ENCODE data around the gene TMC3.
A peak's percentile ranks its signal among the peaks of the same experiment; 100 is the strongest.

The TMC3 gene

DNA sequence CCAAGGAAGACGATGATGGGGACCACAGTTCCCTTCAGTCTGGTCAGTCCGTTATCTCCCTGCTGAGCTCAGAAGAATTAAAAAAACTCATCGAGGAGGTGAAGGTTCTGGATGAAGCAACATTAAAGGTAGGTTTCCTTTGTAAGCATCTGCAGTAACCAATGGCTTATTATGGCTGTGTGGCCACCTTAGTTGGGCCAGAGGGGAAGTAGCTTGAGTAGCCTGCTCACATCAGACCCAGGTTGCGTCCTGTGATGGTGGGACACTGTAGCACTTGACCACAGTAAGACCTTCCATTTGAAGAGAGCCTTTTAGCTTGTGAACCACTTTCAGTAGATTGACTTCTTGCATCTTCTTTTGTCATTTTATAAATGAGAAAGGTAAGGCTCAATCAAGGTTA lies 72.6 kb downstream of the TMC3 start:
- no peak for DNase-seq (ENCODE audit: low read depth in 3 of 3, low spot score in 1 of 3)

DNA sequence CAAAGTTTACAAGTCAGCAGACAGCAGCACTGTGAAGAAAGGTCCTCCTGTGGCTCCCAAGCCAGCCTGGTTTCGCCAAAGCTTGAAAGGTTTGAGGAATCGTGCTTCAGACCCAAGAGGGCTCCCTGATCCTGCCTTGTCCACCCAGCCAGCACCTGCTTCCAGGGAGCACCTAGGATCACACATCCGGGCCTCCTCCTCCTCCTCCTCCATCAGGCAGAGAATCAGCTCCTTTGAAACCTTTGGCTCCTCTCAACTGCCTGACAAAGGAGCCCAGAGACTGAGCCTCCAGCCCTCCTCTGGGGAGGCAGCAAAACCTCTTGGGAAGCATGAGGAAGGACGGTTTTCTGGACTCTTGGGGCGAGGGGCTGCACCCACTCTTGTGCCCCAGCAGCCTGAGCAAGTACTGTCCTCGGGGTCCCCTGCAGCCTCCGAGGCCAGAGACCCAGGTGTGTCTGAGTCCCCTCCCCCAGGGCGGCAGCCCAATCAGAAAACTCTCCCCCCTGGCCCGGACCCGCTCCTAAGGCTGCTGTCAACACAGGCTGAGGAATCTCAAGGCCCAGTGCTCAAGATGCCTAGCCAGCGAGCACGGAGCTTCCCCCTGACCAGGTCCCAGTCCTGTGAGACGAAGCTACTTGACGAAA lies 74.3 kb downstream of the TMC3 start:
- no peak for DNase-seq (ENCODE audit: low read depth in 3 of 3, low spot score in 1 of 3)

GRCh38 chr15:81299156-81299555 lies 74.9 kb downstream of the TMC3 start:
- DNase-seq (ENCODE audit: low read depth in 3 of 3, low spot score in 1 of 3), result no peak

- DNase-seq (ENCODE audit: low read depth in 3 of 3, low spot score in 1 of 3), result no peak
Observed at GRCh38 chr15:81298611-81299010, 75.4 kb downstream of the TMC3 start.

GRCh38 chr15:81297603-81298575 lies 76.1 kb downstream of the TMC3 start:
- DNase-seq (ENCODE audit: low read depth in 3 of 3, low spot score in 1 of 3), result no peak

GRCh38 chr15:81297147-81297572 lies 76.9 kb downstream of the TMC3 start:
- no peak for DNase-seq (ENCODE audit: low read depth in 3 of 3, low spot score in 1 of 3)

- peak in 2 of 3 donors; percentile 22 to 47 for DNase-seq (ENCODE audit: low read depth in 3 of 3, low spot score in 1 of 3)
Observed at GRCh38 chr15:81296673-81297072, 77.3 kb downstream of the TMC3 start.

GRCh38 chr15:81296186-81296585 lies 77.8 kb downstream of the TMC3 start:
- no peak for DNase-seq (ENCODE audit: low read depth in 3 of 3, low spot score in 1 of 3)

DNA sequence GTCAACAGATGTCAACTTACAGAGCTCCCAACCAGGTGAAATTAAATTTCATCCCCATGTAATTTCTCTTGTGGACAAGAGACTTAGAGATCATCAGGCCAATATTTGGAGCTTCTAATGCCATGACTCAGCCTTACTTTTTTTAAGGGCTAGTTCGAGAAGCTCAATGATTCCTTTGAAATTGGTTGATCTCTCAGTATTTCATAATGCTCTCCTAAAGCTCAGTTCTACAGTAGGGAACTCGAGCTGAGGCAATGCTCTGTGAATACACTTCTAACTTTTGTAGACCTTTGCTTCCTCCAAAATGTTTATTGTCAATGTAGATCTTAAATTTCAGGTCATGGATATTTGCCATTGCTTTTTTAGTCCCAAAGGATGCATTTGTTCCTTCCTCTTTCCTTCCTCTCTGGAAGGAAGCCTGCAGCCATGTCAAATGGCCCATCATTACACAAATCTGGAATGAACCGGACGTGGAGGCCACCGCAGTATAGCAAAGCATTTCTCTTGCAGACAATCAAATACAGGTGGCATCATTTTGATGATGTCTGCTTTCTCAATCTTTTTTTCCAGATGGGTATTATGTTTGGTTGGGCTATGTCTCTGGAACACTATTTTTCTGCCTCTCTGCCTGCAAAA lies 78.4 kb downstream of the TMC3 start:
- no peak for DNase-seq (ENCODE audit: low read depth in 3 of 3, low spot score in 1 of 3)

- DNase-seq (ENCODE audit: low read depth in 3 of 3, low spot score in 1 of 3), result no peak
Observed at GRCh38 chr15:81294516-81294880, 79.5 kb downstream of the TMC3 start.

- DNase-seq (ENCODE audit: low read depth in 3 of 3, low spot score in 1 of 3), result peak; percentile 43 to 63 (median 45)
Observed at GRCh38 chr15:81293728-81294515, 80.1 kb downstream of the TMC3 start.

DNA sequence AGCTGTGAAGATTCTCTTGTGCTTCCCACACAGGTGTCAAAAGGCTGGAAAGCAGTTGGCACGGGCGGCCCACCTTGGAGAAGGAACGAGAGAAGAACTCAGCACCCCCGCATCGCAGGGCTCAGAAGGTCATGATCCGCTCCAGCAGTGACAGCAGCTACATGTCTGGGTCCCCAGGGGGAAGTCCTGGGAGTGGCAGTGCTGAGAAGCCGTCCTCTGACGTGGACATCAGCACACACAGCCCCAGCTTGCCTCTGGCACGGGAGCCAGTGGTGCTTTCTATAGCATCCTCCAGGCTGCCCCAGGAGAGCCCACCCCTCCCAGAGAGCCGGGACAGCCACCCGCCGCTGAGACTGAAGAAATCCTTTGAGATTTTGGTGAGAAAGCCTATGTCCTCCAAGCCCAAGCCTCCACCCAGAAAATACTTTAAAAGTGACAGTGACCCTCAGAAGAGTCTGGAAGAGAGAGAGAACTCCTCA lies 81.5 kb downstream of the TMC3 start:
- no peak for DNase-seq (ENCODE audit: low read depth in 3 of 3, low spot score in 1 of 3)

DNA sequence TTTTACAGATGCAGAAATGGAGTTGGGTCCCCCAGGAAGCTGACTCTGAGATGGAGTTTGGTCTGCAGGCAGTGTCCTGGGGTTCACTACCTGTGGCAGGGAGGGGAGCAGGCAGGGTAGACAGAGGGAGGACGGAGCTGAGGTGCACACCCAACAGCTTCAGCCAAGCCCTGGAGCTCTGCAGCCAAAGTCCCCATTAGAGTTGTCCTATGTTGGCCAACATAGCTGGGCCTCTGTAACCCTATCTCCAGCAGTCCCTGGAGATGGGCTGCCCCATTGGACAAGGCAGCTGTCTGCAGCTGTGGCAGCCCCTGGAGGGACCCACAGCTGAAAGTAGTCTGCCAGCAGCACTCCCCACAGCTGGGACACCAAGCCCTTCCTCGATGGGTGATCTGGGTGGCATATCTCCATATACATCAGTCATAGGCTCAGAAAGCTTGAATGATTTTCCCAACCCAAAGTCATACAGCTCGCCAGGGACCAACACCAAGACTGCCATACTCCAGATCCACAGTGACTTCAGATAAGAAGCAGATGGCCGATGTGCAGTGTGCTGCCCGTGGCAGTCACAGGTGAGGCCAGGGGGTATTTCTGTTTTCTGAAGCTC lies 82.0 kb downstream of the TMC3 start:
- no peak for DNase-seq (ENCODE audit: low read depth in 3 of 3, low spot score in 1 of 3)

DNA sequence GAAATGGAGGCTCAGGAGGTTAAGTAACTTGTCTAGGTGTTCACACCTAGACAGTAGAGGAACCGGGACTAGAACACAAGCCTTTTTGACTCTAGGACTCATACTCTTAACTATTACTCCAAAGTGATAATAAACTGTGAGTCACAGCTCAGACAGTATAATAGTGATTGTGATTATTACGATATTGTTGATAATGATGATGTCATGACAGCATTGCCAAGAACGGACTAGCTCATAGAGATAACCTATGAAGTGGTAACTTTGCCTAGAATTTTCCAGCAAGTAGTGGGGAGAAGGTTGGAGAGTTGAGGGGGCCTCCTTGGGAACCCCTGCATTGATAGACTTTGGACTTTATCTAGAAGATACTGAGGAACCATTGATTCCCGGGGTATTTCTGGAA lies 84.1 kb downstream of the TMC3 start:
- no peak for DNase-seq (ENCODE audit: low read depth in 3 of 3, low spot score in 1 of 3)

DNA sequence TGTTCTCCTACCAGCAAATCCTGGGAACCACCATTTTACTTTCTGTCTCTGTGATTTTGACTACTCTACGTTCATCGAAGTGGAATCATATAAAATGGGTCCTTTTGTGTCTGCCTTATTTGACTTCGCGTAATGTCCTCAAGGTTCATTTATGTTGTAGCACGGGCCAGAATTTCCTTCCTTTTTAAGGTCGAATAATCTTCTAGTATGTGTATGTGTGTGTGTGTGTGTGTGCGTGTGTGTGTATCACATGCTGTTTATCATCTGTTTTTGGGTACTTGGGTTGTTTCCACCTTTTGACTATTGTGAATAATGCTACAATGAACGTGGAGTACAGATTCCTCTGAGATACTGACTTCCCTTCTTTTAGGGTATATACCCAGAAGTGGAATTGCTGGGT lies 85.4 kb downstream of the TMC3 start:
- no peak for DNase-seq (ENCODE audit: low read depth in 3 of 3, low spot score in 1 of 3)

DNA sequence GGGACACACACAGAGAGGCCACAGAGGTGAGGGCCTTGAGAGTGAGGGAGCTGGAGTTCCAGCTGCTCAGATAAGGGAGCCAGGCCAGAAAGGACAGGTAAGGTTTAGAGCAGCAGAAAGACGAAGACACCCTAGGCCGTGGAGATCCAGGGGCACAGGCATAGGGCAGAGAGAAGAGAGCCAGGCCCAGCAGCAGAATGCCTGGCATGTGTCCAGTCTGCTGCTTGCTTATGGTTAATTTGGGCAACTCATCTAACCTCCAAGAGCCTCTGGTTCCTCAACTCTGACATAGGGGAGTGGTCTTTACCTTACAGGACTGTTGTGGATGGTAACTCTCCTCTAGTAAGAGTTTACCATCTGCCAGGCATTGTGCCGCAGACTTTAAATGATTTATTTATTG lies 86.0 kb downstream of the TMC3 start:
- no peak for DNase-seq (ENCODE audit: low read depth in 3 of 3, low spot score in 1 of 3)

DNA sequence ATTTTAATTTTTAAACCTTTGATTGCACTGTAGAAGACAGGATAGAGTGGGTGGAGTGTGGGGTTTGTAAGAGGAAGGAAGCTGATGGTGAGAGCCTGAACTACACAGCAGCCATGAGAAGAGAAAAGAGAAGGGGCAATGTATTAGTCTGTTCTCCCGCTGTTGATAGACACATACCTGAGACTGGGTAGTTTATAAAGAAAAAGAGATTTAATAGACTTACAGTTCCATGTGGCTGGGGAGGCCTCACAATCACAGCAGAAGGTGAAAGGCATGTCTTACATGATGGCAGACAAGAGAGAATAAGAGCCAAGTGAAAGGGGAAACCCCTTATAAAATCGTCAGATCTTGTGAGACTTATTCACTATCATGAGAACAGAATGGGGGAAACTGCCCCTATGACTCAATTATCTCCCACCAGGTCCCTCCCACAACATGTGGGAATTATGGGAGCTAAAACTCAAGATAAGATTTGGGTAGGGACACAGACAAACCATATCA lies 87.3 kb downstream of the TMC3 start:
- DNase-seq (ENCODE audit: low read depth in 3 of 3, low spot score in 1 of 3), result no peak

- DNase-seq (ENCODE audit: low read depth in 3 of 3, low spot score in 1 of 3), result no peak
Observed at GRCh38 chr15:81285461-81285860, 88.6 kb downstream of the TMC3 start.

- DNase-seq (ENCODE audit: low read depth in 3 of 3, low spot score in 1 of 3), result no peak
Observed at GRCh38 chr15:81284256-81285031, 89.6 kb downstream of the TMC3 start.

DNA sequence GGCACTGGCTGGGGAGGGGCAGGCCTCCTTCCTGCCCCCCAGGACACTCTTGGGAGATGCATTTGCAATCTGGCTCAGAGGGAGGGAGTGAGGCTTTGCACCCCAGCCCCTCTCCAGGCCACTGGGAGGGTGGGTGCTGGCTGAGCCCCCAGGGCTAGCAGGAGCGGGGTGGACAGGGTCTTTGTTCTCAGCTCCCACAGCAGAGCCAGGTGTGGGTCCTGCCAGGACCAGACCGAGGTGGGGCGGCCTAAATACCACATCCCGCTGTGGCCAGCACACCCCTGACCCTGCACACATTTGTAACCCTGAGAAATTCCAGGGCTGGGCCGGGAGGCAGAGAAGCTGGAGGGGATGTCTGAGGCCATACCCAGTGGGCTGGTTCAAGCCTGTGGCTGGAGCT lies 91.1 kb downstream of the TMC3 start:
- no peak for DNase-seq (ENCODE audit: low read depth in 3 of 3, low spot score in 1 of 3)

Data from stimulated activated CD4-positive, alpha-beta T cell treated with anti-CD3 and anti-CD28 coated beads, TNF-alpha, amount 100 ng/mL, for 1 hour (primary cell).